Kidney (tissue), 14 donors: Measurements from ENCODE around the gene C1S. TPM values are rescaled to one million over a fixed set of nuclear protein-coding genes. Genes with fewer than 3 reads are reported as not detected.

ENCODE experiments used
- DNase-seq, 5 donors: peaks; one replicate each; pipeline ENCODE4 v3.0.0-alpha.2; 2013 to 2020
- FAIRE-seq: peaks from 2 replicates; lab custom pipeline; 2012; peaks lifted over from hg19 to GRCh38; lab: Jason Lieb, UNC
- H3K27ac ChIP-seq, 2 donors: one replicate each; pipeline ENCODE4 v1.7.0; 2013; ENCODE audit warnings: low read depth in 2 of 2, low read length in 2 of 2, inconsistent platforms in 1 of 2
- H3K27me3 ChIP-seq: one replicate; pipeline ENCODE4 v1.7.1; 2013; ENCODE audit warnings: low read length, inconsistent platforms; ENCODE audit not compliant: control insufficient read depth, insufficient read depth
- H3K36me3 ChIP-seq, 3 donors: one replicate each; pipeline versions ENCODE4 v1.7.0 to v1.7.1; 2013; ENCODE audit warnings: low read length in 3 of 3, control low read depth in 1 of 3, inconsistent platforms in 1 of 3; ENCODE audit not compliant: insufficient read depth in 3 of 3, control insufficient read depth in 2 of 3
- H3K4me1 ChIP-seq, 3 donors: one replicate each; pipeline versions ENCODE4 v1.7.0 to v1.7.1; 2013; ENCODE audit warnings: low read length in 3 of 3, inconsistent platforms in 1 of 3, low read depth in 1 of 3; ENCODE audit not compliant: control insufficient read depth in 2 of 3, insufficient read depth in 2 of 3
- H3K4me3 ChIP-seq, 3 donors: one replicate each; pipeline versions ENCODE4 v1.7.0 to v1.8.1; 2013; ENCODE audit warnings: low read length in 3 of 3, control low read depth in 1 of 3, inconsistent platforms in 1 of 3
- H3K9ac ChIP-seq, 3 donors: one replicate each; pipeline versions ENCODE4 v1.7.0 to v1.7.1; 2013; ENCODE audit warnings: low read length in 3 of 3, control low read depth in 1 of 3, inconsistent platforms in 1 of 3
- H3K9me3 ChIP-seq, 3 donors: one replicate each; pipeline versions ENCODE4 v1.7.0 to v1.7.1; 2013; ENCODE audit warnings: low read length in 3 of 3, control low read depth in 1 of 3, inconsistent platforms in 1 of 3; ENCODE audit not compliant: control insufficient read depth in 2 of 3, insufficient read depth in 1 of 3
- intact Hi-C: fragments of 100-400 bp; cut with DNase I; formaldehyde crosslinking; loops from one replicate; pipeline ENCODE4 v1.11.1; 2022
- polyA plus RNA-seq: library from polyadenylated mRNA; stranded (reverse); fragments of 350-450 nt; fragmentation: Illumina TruSeq; extraction: RNeasy Lipid Tissue Mini Kit (QIAGEN cat#74804); gene quantifications from one replicate; pipeline ENCODE4 v1.2.3, GENCODE V29; 2014; ENCODE audit warnings: low read depth, low replicate concordance; ENCODE audit not compliant: insufficient read depth
- total RNA-seq: library from RNA; stranded (reverse); fragmentation: NEBNext Ultra II Directional; extraction: Animal tissue kit (Norgen Biotek cat#: 25700); gene quantifications from one replicate; pipeline ENCODE4 v1.2.1, GENCODE V29; 2021
- TF ChIP-seq, protein P1 (sequence below): IDR thresholded peaks from 3 replicates; pipeline ENCODE4 v1.5.1; 2012; ENCODE audit warnings: mild to moderate bottlenecking, moderate library complexity, borderline replicate concordance; ENCODE audit not compliant: insufficient read depth; ENCODE audit errors: extremely low read depth
- donor health status: control.
- donor health status: control.
- donor health status: control.
- donor health status: control.
- donor health status: control.
- donor health status: DM: yes; HTN: yes; CAD: no.
- donor health status: Normal renal cell carcinoma (clear cell type).

C1S gene
- total and polyA plus RNA-seq, 2 donors from 2014 or later = 81.2 to 402 TPM

DNA sequence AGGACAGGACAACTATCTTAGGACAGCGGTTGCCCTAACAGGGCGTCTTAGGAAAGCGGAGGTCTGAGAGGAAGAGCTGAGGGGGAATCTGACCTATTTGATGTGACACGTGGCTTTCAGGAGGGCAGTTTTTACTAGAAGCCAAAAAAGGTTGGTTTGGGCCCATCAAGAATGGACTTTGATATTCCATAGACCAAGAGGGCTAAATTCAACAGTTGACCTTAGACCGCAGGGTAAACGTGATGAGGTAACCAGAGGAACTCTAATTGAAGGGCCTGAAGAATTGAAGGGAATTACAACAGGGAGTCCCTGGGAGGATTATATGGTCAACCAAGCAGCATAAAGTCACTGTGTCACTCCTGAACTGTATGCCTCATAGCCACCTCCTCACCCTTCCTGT lies 11.5 kb downstream of the C1S start:
- H3K9ac ChIP-seq = no peak overlapping the region
- no peaks in the 10 kb centered on the region for H3K4me1 ChIP-seq
- H3K36me3 ChIP-seq = peaks cover 0 to 2% (median 0%) of the 10 kb centered on the region in 3 donors
- intact Hi-C loops = no loop called here
- TF ChIP-seq, protein P1, sequence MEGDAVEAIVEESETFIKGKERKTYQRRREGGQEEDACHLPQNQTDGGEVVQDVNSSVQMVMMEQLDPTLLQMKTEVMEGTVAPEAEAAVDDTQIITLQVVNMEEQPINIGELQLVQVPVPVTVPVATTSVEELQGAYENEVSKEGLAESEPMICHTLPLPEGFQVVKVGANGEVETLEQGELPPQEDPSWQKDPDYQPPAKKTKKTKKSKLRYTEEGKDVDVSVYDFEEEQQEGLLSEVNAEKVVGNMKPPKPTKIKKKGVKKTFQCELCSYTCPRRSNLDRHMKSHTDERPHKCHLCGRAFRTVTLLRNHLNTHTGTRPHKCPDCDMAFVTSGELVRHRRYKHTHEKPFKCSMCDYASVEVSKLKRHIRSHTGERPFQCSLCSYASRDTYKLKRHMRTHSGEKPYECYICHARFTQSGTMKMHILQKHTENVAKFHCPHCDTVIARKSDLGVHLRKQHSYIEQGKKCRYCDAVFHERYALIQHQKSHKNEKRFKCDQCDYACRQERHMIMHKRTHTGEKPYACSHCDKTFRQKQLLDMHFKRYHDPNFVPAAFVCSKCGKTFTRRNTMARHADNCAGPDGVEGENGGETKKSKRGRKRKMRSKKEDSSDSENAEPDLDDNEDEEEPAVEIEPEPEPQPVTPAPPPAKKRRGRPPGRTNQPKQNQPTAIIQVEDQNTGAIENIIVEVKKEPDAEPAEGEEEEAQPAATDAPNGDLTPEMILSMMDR = no peak
- H3K4me3 ChIP-seq = no peak overlapping the region
- FAIRE-seq = no peak
- no peaks in the 10 kb centered on the region for H3K9me3 ChIP-seq
- no peak overlapping the region for H3K27ac ChIP-seq
- no peak for DNase-seq
- H3K27me3 ChIP-seq = no peaks in the 10 kb centered on the region

DNA sequence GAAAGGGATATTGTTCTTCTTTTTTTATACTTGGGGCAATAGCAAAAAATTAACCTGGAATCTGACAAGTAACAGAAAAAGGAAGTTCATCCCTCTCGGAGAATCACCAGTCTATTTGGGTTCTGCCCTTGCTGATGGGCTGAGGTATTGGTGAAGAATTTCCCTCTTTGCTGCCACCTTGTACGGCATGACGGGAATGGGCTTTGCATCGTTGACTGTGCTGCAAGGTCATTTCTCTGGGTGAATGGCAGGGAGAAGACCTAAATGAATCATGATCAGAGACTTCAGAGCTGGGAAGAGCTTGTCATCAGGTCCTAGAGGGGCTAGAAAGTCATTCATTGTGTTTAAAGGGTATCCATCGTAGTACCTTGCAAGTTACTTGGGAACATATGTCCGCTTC lies 12.0 kb downstream of the C1S start:
- FAIRE-seq (no peak), DNase-seq (no peak)
- Histone ChIP-seq H3K9me3 (no peaks in the 10 kb centered on the region), H3K4me3 (no peak overlapping the region), H3K36me3 (peaks cover 0 to 2% (median 0%) of the 10 kb centered on the region in 3 donors), H3K9ac (no peak overlapping the region), H3K27me3 (no peaks in the 10 kb centered on the region), H3K27ac (no peak overlapping the region), H3K4me1 (no peaks in the 10 kb centered on the region)
- intact Hi-C loops = no loop called here
- TF ChIP-seq, protein P1 = no peak

DNA sequence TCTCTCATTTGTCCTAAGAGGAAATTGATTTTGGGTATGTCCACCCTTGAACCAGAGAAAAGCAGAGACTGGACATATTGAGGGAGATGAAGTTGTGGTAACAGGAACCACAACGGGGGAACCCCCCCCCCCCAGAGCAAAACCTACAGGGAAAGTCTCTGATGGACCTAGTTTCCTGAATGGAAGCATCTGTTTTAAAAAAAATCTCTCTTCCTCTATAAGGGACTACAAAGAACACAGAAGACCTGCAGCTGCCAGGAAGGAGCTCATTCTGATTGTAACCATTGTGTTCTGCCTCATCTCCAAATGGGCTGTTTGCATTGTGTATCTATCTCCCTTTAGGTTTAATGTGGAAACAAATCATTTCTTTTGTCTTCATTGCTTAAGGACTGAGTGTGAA lies 13.4 kb downstream of the C1S start:
- H3K4me1 ChIP-seq = no peaks in the 10 kb centered on the region
- no peak overlapping the region for H3K4me3 ChIP-seq
- H3K36me3 ChIP-seq = no peaks in the 10 kb centered on the region
- TF ChIP-seq, protein P1 = no peak
- FAIRE-seq = no peak
- no peak overlapping the region for H3K9ac ChIP-seq
- DNase-seq = peak in 1 of 5 donors; percentile 24
- no peak overlapping the region for H3K27ac ChIP-seq
- no peaks in the 10 kb centered on the region for H3K9me3 ChIP-seq
- no peaks in the 10 kb centered on the region for H3K27me3 ChIP-seq
- intact Hi-C loops = no loop called here

DNA sequence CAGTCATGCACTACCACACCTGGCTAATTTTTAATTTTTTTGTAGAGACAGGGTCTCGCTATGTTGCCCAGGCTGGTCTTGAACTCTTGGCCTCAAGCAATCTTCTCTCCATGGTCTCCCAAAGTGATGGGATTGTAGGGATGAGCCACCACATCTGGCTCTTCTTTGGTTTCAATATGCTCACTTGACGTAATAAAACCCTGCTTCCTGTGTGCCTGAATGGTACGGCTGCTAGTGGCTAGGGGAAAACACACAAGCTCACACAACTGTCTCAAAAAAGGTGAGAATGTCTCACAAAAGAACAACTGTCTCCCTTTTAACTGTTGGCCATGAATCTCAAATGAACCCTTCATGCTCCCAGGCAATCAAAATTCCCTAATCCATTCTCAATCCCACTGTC lies 15.0 kb downstream of the C1S start:
- H3K36me3 ChIP-seq = no peaks in the 10 kb centered on the region
- intact Hi-C loops = no loop called here
- DNase-seq = no peak
- H3K27ac ChIP-seq = no peak overlapping the region
- no peaks in the 10 kb centered on the region for H3K27me3 ChIP-seq
- no peaks in the 10 kb centered on the region for H3K4me1 ChIP-seq
- no peaks in the 10 kb centered on the region for H3K9me3 ChIP-seq
- no peak overlapping the region for H3K4me3 ChIP-seq
- no peak overlapping the region for H3K9ac ChIP-seq
- TF ChIP-seq, protein P1 = no peak
- no peak for FAIRE-seq
